GM06990 (cell line): ENCODE results near the gene AOC1.

Experiments used
- DNase-seq: peaks from one replicate; pipeline ENCODE4 v3.0.0-alpha.2; 2011; ENCODE audit not compliant: insufficient read length; ENCODE audit errors: extremely low read depth
- H3K27me3 ChIP-seq: replicated peaks from 2 replicates; pipeline ENCODE4 v1.6.0; 2011; ENCODE audit warnings: low read length; ENCODE audit not compliant: control insufficient read depth, insufficient read depth
- H3K36me3 ChIP-seq: 2 replicates; pipeline ENCODE4 v1.5.1; 2011; ENCODE audit warnings: low read length; ENCODE audit not compliant: control insufficient read depth, insufficient read depth
- H3K4me3 ChIP-seq: replicated peaks from 2 replicates; pipeline ENCODE4 v1.5.1; 2011; ENCODE audit warnings: low read depth, mild to moderate bottlenecking, control low read depth, low read length
- CTCF ChIP-seq: IDR thresholded peaks from 2 replicates; pipeline ENCODE4 v1.5.1; 2011; ENCODE audit warnings: low read length, control low read depth, mild to moderate bottlenecking, inconsistent platforms; ENCODE audit not compliant: insufficient read depth, poor library complexity, severe bottlenecking

The AOC1 gene

GRCh38 chr7:150897502-150898474 is 45.5 kb downstream of the AOC1 start:
- H3K27me3 ChIP-seq, result no peaks in the 10 kb centered on the region
- no peak for TF ChIP-seq CTCF
- H3K4me3 ChIP-seq, result no peak overlapping the region
- DNase-seq, result peak; percentile 24
- no peaks in the 10 kb centered on the region for H3K36me3 ChIP-seq

- Histone ChIP-seq H3K27me3 (no peaks in the 10 kb centered on the region), H3K4me3 (no peak overlapping the region), H3K36me3 (no peaks in the 10 kb centered on the region)
- peak; percentile 53 for DNase-seq
- TF ChIP-seq CTCF, result peak; percentile 96
Measured at GRCh38 chr7:150898475-150899011, 46.2 kb downstream of the AOC1 start.

- DNase-seq, result no peak
- no peak for TF ChIP-seq CTCF
- H3K36me3 ChIP-seq, result no peaks in the 10 kb centered on the region
- H3K4me3 ChIP-seq, result no peak overlapping the region
- H3K27me3 ChIP-seq, result no peaks in the 10 kb centered on the region; the same call in 1 of the 2 replicates
Measured at GRCh38 chr7:150900675-150901074, 48.4 kb downstream of the AOC1 start.

GRCh38 chr7:150901160-150902035 is 49.1 kb downstream of the AOC1 start:
- DNase-seq, result no peak
- no peak for TF ChIP-seq CTCF
- no peaks in the 10 kb centered on the region for H3K36me3 ChIP-seq
- no peak overlapping the region for H3K4me3 ChIP-seq
- no peaks in the 10 kb centered on the region; the same call in 1 of the 2 replicates for H3K27me3 ChIP-seq

GRCh38 chr7:150902078-150903033 is 50.0 kb downstream of the AOC1 start:
- Histone ChIP-seq H3K27me3 (no peaks in the 10 kb centered on the region; the same call in 1 of the 2 replicates), H3K36me3 (no peaks in the 10 kb centered on the region), H3K4me3 (no peak overlapping the region)
- DNase-seq, result no peak
- no peak for TF ChIP-seq CTCF
